ENCODE data around the gene NPAP1.

The NPAP1 gene

GRCh38 chr15:24718289-24719082 is 42.9 kb downstream of the NPAP1 start:
- H3K4me3 Mint-ChIP-seq, result no peak overlapping the region
- peaks cover 43% of the 10 kb centered on the region for H3K9me3 Mint-ChIP-seq
- no peaks in the 10 kb centered on the region for H3K27me3 Mint-ChIP-seq (ENCODE audit: low read depth)

GRCh38 chr15:24729760-24730159 is 54.2 kb downstream of the NPAP1 start:
- Mint-ChIP-seq H3K4me1 (ENCODE audit: low read depth) (no peaks in the 10 kb centered on the region), H3K9me3 (peaks cover 41% of the 10 kb centered on the region), H3K36me3 (ENCODE audit: low read depth) (no peaks in the 10 kb centered on the region), H3K27ac (no peak overlapping the region), H3K4me3 (no peak overlapping the region), H3K27me3 (ENCODE audit: low read depth) (no peaks in the 10 kb centered on the region)

More at GRCh38 chr15:24718289-24719082, 42.9 kb downstream of the NPAP1 start:
- Mint-ChIP-seq H3K27ac (no peak overlapping the region), H3K36me3 (ENCODE audit: low read depth) (no peaks in the 10 kb centered on the region), H3K4me1 (ENCODE audit: low read depth) (no peaks in the 10 kb centered on the region)
